Smooth muscle cell (in vitro differentiated cells): ENCODE data around the gene PLCD3. TPM values are rescaled to one million over a fixed set of nuclear protein-coding genes. Genes with fewer than 3 reads are reported as not detected.

Experiments used
- DNase-seq: peaks from one replicate; lab custom pipeline; 2025; ENCODE audit not compliant: unreplicated experiment; lab: John Stamatoyannopoulos, UW
- H2AFZ ChIP-seq: fragments of 200-600 bp; sonication (generic); 2 replicates; pipeline ENCODE4 v1.6.0; 2016; ENCODE audit warnings: antibody characterized with exemption, low read depth, mild to moderate bottlenecking
- H3F3A ChIP-seq: fragments of 200-600 bp; sonication (generic); 2 replicates; pipeline ENCODE4 v1.6.0; 2017; ENCODE audit warnings: antibody characterized with exemption, low read depth
- H3K27ac ChIP-seq: fragments of 200-600 bp; sonication (generic); 2 replicates; pipeline ENCODE4 v1.5.1; 2016; ENCODE audit warnings: low read depth, mild to moderate bottlenecking
- H3K27me3 ChIP-seq: fragments of 200-600 bp; sonication (generic); 2 replicates; pipeline ENCODE4 v1.6.1; 2016; ENCODE audit warnings: low read depth, mild to moderate bottlenecking
- H3K36me3 ChIP-seq: fragments of 200-600 bp; sonication (generic); 2 replicates; pipeline ENCODE4 v1.5.1; 2016; ENCODE audit warnings: low read depth
- H3K4me1 ChIP-seq: fragments of 200-600 bp; sonication (generic); 2 replicates; pipeline ENCODE4 v1.5.1; 2016; ENCODE audit warnings: low read depth
- H3K4me2 ChIP-seq: fragments of 200-600 bp; sonication (generic); 2 replicates; pipeline ENCODE4 v1.6.0; 2016; ENCODE audit warnings: mild to moderate bottlenecking
- H3K4me3 ChIP-seq: fragments of 200-600 bp; sonication (generic); 2 replicates; pipeline ENCODE4 v1.5.1; 2016; ENCODE audit warnings: mild to moderate bottlenecking
- H3K79me2 ChIP-seq: fragments of 200-600 bp; sonication (generic); 2 replicates; pipeline ENCODE4 v1.6.0; 2016; ENCODE audit warnings: low read depth, mild to moderate bottlenecking
- H3K9ac ChIP-seq: fragments of 200-600 bp; sonication (generic); 2 replicates; pipeline ENCODE4 v1.6.0; 2016; ENCODE audit warnings: low read depth
- H3K9me3 ChIP-seq: fragments of 200-600 bp; sonication (generic); replicated peaks from 2 replicates; pipeline ENCODE4 v1.5.1; 2016; ENCODE audit warnings: low read depth
- H4K20me1 ChIP-seq: fragments of 200-600 bp; sonication (generic); 2 replicates; pipeline ENCODE4 v1.6.0; 2016; ENCODE audit warnings: low read depth
- WGBS: methylation state at CpG from one replicate; pipeline ENCODE4 v1.1.7; 2016; ENCODE audit warnings: low lambda C conversion rate; 5-methylcytosine and 5-hydroxymethylcytosine counted together
- polyA plus RNA-seq: library from polyadenylated mRNA; unstranded; fragments of >200 nt; fragmentation: Nextera tagmentation; extraction: Ambion mirVana; gene quantifications from 2 replicates; pipeline ENCODE4 v1.2.1, GENCODE V29; 2016
- total RNA-seq: library from RNA; depleted of rRNA; stranded (reverse); fragments of >200 nt; gene quantifications from 2 replicates; pipeline ENCODE4 v1.2.3, GENCODE V29; 2014
- TF ChIP-seq, protein P1 (sequence below): fragments of 200-600 bp; sonication (generic); IDR thresholded peaks from 2 replicates; pipeline ENCODE4 v1.5.1; 2017; ENCODE audit warnings: borderline replicate concordance, mild to moderate bottlenecking, antibody characterized with exemption; ENCODE audit not compliant: insufficient read depth, poor library complexity, severe bottlenecking

PLCD3 gene
- total and polyA plus RNA-seq, 2 experiments from 2014 or later = 24.0 to 33.4 TPM

DNA sequence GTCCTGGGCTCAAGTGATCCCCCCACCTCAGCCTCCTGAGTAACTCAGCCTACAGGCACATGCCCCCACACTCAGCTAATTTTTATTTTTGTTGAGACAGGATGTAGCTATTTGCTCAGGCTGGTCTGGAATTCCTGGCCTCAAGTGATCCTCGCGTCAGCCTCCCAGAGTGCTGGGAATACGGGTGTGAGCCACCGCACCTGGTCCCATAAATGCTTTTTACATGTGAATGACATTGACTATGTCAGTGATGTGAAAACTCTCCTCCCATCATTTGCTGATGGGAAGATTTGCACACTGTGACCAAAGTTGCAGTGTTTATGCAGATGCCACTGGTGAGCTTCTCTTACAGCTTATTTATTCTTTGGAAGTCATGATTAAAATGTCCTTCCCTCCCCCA is 15.0 kb downstream of the PLCD3 start:
- no peaks in the 10 kb centered on the region for H3K79me2 ChIP-seq

DNA sequence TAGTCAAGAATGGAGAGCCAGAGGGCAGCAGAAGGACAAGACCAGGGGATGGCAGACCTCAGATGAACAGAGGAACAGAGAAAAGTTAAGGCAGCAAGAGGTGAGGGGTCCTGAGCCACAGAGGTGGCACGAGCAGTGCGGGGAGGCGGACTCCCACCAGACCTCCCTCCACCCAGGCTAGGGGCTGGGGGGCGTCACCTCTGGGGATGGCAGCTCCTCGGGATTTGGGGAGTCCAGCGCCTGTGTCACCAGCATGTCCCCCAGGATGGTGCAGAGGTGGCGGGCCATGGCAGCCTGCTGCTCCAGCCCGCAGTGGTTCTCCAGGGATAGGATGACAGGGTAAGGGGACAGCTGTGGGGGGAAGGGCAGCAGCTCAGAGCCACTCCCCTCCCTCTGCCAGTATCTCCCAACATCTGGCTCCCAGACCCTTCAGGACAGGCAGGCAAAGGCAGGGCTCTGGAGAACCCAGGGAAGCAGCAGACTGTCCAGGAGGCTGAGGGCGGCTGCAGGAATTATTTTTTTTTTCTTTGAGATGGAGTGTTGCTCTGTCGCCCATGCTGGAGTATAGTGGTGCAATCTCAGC is 15.8 kb downstream of the PLCD3 start:
- no peaks in the 10 kb centered on the region for H3K4me1 ChIP-seq
- WGBS = 90% methylated on average over 10 of the region's 10 CpGs

More for the DNA sequence above, 15.0 kb downstream of the PLCD3 start:
- Histone ChIP-seq H3K9me3 (no peaks in the 10 kb centered on the region), H3K4me2 (no peak overlapping the region), H3F3A (no peaks in the 10 kb centered on the region), H3K27ac (no peak overlapping the region), H3K36me3 (no peaks in the 10 kb centered on the region), H3K9ac (no peak overlapping the region), H3K4me3 (no peak overlapping the region), H2AFZ (no peak overlapping the region), H4K20me1 (no peaks in the 10 kb centered on the region), H3K4me1 (no peaks in the 10 kb centered on the region), H3K27me3 (no peaks in the 10 kb centered on the region)
- 95% methylated on average over 4 of the region's 4 CpGs for WGBS
- TF ChIP-seq, protein P1, sequence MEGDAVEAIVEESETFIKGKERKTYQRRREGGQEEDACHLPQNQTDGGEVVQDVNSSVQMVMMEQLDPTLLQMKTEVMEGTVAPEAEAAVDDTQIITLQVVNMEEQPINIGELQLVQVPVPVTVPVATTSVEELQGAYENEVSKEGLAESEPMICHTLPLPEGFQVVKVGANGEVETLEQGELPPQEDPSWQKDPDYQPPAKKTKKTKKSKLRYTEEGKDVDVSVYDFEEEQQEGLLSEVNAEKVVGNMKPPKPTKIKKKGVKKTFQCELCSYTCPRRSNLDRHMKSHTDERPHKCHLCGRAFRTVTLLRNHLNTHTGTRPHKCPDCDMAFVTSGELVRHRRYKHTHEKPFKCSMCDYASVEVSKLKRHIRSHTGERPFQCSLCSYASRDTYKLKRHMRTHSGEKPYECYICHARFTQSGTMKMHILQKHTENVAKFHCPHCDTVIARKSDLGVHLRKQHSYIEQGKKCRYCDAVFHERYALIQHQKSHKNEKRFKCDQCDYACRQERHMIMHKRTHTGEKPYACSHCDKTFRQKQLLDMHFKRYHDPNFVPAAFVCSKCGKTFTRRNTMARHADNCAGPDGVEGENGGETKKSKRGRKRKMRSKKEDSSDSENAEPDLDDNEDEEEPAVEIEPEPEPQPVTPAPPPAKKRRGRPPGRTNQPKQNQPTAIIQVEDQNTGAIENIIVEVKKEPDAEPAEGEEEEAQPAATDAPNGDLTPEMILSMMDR = no peak
- no peak for DNase-seq

DNA sequence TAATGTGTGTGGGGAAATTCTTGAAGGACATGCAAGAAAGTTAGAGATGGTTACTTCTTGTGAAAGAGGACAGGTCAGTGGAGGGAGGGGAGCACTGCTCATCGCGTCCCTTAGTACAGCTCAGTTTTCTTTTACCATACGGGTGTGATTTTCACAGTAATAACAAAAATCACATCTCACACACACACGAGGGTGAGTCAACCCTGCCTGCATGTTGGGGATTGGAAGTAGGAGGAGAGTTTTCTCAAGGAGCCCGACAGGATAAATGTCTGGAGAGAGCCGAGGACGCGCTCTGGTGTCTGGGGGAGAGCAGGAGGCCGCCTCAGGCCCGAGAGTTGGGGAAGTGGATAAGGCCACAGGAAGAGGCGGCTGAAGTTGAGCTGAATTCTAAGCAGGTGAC is 16.4 kb downstream of the PLCD3 start:
- H3K79me2 ChIP-seq = no peaks in the 10 kb centered on the region
- WGBS = 41% methylated on average over 11 of the region's 11 CpGs
- H4K20me1 ChIP-seq = no peaks in the 10 kb centered on the region
- no peaks in the 10 kb centered on the region for H3K4me1 ChIP-seq
- H3K4me2 ChIP-seq = no peak overlapping the region
- H3K9me3 ChIP-seq = no peaks in the 10 kb centered on the region
- TF ChIP-seq, protein P1 = no peak
- H3F3A ChIP-seq = no peaks in the 10 kb centered on the region
- no peak overlapping the region for H3K9ac ChIP-seq
- DNase-seq = no peak
- no peaks in the 10 kb centered on the region for H3K27me3 ChIP-seq
- no peaks in the 10 kb centered on the region for H3K36me3 ChIP-seq
- H2AFZ ChIP-seq = no peak overlapping the region
- no peak overlapping the region for H3K27ac ChIP-seq
- H3K4me3 ChIP-seq = no peak overlapping the region

More for the DNA sequence above, 15.8 kb downstream of the PLCD3 start:
- Histone ChIP-seq H3K27ac (no peak overlapping the region), H3K4me3 (no peak overlapping the region), H3K9me3 (no peaks in the 10 kb centered on the region), H3F3A (no peaks in the 10 kb centered on the region), H3K36me3 (no peaks in the 10 kb centered on the region), H3K79me2 (no peaks in the 10 kb centered on the region), H4K20me1 (no peaks in the 10 kb centered on the region), H2AFZ (no peak overlapping the region), H3K27me3 (no peaks in the 10 kb centered on the region), H3K4me2 (no peak overlapping the region), H3K9ac (no peak overlapping the region)
- TF ChIP-seq, protein P1 = no peak
- DNase-seq = no peak

DNA sequence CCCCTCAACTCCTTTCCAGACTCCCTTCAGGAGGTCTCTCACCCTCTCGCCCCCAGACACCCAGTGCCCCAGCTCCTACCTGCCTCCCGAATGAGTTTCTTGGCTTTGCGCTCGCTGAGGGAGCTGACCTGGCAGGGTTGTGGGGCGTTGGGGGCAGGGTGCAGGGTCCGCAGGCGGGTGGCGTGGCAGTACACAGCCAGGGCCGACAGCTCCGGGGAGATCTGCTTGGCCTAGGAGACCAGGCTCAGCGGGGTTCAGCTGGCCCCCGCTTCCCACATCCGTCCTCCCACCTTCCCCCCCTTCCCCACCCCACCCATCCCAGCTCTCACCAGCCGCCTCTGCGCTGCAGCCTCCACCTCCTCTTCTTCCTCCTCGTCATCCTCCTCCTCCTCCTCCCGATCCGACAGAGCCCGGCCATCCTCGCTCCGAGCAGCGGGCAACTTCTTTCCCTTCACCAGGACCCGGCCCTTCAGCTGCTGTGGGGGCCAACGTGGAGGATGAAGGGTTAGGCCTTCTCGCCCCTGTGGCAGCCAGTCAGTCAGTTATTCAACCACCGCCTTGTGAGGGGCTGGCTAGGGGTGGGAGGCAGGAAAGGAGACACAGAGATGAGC is 17.2 kb downstream of the PLCD3 start:
- H3F3A ChIP-seq = no peaks in the 10 kb centered on the region
- H3K9ac ChIP-seq = no peak overlapping the region
- no peaks in the 10 kb centered on the region for H3K27me3 ChIP-seq
- H3K36me3 ChIP-seq = no peaks in the 10 kb centered on the region
- H4K20me1 ChIP-seq = no peaks in the 10 kb centered on the region
- H3K4me2 ChIP-seq = no peak overlapping the region
- no peak overlapping the region for H3K4me3 ChIP-seq
- TF ChIP-seq, protein P1 = no peak
- H3K27ac ChIP-seq = no peak overlapping the region
- DNase-seq = no peak
- H3K79me2 ChIP-seq = no peaks in the 10 kb centered on the region
- no peaks in the 10 kb centered on the region for H3K4me1 ChIP-seq
- H2AFZ ChIP-seq = no peak overlapping the region
- H3K9me3 ChIP-seq = no peaks in the 10 kb centered on the region
- 95% methylated on average over 14 of the region's 26 CpGs for WGBS
